ENCODE measurements around the gene CYB561.

DNA sequence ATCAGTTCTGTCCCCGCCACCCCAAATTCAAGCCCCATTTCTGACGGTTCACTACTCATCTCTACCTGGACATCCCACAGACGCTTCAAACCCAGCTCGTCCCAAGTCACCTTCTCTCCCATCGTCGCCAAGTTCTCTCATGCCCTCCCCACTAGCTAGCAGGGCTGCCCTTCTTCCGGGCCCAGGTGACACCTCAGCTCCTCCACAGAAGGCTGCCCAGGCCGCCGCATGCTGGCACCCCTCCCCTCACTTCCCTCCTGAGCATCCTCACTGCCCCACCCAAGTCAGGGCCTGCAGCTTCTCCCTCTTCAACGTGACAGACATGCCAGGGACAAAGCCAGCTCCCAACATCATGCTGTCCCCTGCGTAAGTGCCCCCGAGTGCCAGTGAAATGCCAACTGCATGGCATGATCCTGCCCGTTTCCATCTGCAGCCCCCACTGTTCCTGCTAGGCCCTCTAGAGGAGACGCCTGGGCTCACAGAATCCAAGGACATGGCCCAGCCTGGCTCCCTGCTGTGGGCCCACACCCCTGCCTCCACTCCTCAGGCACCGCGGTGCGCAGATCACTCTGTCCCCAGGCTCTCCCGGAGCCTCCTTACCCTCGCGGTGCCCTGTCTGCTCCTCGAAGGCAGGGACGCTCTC is 5.9 kb downstream of the CYB561 start:
- no peak for TF ChIP-seq NANOG (IDR thresholded peaks at IDR 0.05; ENCODE audit: borderline replicate concordance)
- TF ChIP-seq, protein P1, sequence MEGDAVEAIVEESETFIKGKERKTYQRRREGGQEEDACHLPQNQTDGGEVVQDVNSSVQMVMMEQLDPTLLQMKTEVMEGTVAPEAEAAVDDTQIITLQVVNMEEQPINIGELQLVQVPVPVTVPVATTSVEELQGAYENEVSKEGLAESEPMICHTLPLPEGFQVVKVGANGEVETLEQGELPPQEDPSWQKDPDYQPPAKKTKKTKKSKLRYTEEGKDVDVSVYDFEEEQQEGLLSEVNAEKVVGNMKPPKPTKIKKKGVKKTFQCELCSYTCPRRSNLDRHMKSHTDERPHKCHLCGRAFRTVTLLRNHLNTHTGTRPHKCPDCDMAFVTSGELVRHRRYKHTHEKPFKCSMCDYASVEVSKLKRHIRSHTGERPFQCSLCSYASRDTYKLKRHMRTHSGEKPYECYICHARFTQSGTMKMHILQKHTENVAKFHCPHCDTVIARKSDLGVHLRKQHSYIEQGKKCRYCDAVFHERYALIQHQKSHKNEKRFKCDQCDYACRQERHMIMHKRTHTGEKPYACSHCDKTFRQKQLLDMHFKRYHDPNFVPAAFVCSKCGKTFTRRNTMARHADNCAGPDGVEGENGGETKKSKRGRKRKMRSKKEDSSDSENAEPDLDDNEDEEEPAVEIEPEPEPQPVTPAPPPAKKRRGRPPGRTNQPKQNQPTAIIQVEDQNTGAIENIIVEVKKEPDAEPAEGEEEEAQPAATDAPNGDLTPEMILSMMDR (conservative IDR thresholded peaks at IDR 0.05; ENCODE audit: low read depth in 2 of 2) = peak in 1 of 2 experiments; percentile 26; a peak in 2 of 4 replicates
- no peak for TF ChIP-seq EZH2 (IDR thresholded peaks at IDR 0.05; ENCODE audit: low read depth, unreplicated experiment)
- TF ChIP-seq, protein P2, sequence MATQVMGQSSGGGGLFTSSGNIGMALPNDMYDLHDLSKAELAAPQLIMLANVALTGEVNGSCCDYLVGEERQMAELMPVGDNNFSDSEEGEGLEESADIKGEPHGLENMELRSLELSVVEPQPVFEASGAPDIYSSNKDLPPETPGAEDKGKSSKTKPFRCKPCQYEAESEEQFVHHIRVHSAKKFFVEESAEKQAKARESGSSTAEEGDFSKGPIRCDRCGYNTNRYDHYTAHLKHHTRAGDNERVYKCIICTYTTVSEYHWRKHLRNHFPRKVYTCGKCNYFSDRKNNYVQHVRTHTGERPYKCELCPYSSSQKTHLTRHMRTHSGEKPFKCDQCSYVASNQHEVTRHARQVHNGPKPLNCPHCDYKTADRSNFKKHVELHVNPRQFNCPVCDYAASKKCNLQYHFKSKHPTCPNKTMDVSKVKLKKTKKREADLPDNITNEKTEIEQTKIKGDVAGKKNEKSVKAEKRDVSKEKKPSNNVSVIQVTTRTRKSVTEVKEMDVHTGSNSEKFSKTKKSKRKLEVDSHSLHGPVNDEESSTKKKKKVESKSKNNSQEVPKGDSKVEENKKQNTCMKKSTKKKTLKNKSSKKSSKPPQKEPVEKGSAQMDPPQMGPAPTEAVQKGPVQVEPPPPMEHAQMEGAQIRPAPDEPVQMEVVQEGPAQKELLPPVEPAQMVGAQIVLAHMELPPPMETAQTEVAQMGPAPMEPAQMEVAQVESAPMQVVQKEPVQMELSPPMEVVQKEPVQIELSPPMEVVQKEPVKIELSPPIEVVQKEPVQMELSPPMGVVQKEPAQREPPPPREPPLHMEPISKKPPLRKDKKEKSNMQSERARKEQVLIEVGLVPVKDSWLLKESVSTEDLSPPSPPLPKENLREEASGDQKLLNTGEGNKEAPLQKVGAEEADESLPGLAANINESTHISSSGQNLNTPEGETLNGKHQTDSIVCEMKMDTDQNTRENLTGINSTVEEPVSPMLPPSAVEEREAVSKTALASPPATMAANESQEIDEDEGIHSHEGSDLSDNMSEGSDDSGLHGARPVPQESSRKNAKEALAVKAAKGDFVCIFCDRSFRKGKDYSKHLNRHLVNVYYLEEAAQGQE (IDR thresholded peaks at IDR 0.05; ENCODE audit: unreplicated experiment) = no peak

All from GM23338 (cell line).